ENCODE data around the gene GABBR2. TPM values are rescaled to one million over a fixed set of nuclear protein-coding genes. Genes with fewer than 3 reads are reported as not detected.

The GABBR2 gene
- total RNA-seq, 1 donor from 2014 or later = 0.74 TPM

DNA sequence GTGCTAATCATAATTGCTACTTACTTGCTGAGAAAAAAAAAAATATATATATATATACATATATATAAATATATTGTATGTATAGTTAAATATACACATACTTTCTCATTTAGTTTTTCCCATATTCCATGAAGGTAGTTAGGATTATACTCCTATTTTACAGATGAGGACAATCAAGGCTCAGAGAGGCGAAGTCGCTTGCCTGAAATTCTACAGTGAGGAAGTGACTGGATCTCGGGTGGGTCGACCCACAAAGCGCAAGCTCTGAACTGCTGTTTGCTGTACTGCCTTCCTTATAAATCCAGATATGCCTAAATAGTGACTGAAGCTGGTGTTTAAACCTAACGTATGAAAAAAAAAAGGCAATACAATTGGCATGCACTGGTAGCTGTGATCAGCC is 305.0 kb downstream of the GABBR2 start:
- Mint-ChIP-seq H3K27ac (no peak overlapping the region), H3K36me3 (no peaks in the 10 kb centered on the region), H3K4me1 (peaks cover 2% of the 10 kb centered on the region)

DNA sequence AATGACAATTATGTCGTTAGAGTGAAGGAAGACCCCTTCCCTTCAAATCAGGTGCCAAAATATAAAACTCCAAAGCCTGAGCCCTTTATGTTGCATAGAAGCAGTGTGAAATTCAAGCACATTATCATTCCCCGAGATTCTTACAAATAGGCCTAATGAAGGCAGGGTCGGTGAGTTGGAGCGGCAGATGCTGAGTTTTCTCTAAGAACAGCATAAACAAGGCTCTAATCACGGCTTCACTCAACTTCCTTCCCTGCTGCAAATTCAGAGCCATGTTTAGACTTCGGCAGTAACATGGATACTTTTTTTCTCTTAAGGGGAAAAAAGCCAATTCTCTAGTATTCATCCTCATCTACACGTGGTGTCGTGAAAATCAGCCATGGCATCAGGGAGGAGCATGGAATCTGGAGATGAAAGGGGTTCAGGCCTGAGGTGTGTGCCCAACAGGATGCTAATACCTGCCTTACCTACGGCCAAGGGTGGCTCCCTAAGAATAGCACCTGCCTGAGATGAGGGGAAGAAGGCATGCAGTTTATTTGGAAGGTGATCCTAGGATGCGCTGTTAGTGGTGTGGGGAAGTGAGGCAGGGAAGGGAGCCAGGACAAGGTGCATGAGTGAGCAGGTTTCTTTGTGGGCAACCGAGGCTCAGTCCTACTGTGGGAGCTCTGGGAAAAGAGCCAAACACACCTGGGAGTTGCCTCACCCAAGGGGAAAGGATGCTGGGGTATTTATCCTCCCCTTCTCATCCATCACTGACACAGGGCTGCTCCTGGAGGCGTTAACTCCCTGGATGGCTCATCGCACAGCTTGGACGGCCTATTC is 306.5 kb downstream of the GABBR2 start:
- Mint-ChIP-seq H3K4me1 (peaks cover 2% of the 10 kb centered on the region), H3K36me3 (no peaks in the 10 kb centered on the region), H3K27me3 (ENCODE audit: low read depth) (peaks cover 19% of the 10 kb centered on the region), H3K27ac (no peak overlapping the region), H3K4me3 (no peak overlapping the region), H3K9me3 (no peaks in the 10 kb centered on the region)
- no peak for TF ChIP-seq CTCF (IDR thresholded peaks at IDR 0.05; ENCODE audit: unreplicated experiment)
- no peak for DNase-seq (ENCODE audit: low spot score in 2 of 2, unreplicated experiment in 2 of 2)

More for the DNA sequence above, 305.0 kb downstream of the GABBR2 start:
- peaks cover 6% of the 10 kb centered on the region for H3K27me3 Mint-ChIP-seq (ENCODE audit: low read depth)
- DNase-seq (ENCODE audit: low spot score in 2 of 2, unreplicated experiment in 2 of 2) = no peak
- no peaks in the 10 kb centered on the region for H3K9me3 Mint-ChIP-seq
- H3K4me3 Mint-ChIP-seq = no peak overlapping the region
- no peak for TF ChIP-seq CTCF (IDR thresholded peaks at IDR 0.05; ENCODE audit: unreplicated experiment)

DNA sequence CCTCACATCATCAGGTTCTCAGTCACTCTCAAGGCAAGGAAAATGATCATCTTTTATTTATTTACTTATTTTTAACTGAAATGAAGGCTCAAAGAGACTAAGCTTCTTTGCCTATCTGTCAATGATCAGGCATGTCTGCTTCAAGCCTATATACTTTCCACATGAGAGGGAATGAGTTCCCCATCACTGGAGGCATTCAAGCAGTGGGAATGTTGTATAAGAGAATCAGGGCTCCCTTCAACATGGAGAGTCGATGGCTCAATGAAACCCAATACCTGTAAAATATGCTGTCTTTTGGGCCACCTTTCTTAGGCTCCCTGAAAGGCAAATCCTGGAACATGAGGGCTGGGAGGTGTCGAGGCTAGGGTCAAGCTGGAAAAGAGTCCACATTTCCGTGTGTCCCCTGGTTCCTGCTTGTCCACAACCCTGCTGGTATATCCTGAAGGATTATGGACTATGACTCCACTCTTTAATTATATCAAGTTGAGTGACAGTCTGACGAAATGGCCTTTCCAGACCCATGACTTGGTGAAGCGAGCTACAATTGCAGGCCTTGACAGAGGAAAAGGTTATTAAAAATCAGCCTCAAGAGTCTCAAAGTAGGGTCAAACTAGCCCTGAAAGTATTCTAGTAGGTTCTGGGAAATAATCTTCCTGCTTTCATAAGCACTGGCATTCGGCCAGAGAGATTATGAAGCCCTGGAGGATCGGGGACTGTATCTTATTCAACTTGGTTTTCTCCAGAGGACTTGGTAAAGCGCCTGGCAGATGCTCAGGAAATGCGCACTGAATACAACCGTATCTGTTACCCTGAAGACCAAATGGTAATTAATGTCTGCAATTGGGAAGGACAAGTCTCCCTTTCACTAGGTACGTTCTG is 307.4 kb downstream of the GABBR2 start:
- Mint-ChIP-seq H3K4me3 (no peak overlapping the region), H3K27ac (no peak overlapping the region), H3K27me3 (ENCODE audit: low read depth) (peaks cover 26% of the 10 kb centered on the region), H3K4me1 (peaks cover 2% of the 10 kb centered on the region), H3K36me3 (no peaks in the 10 kb centered on the region), H3K9me3 (no peaks in the 10 kb centered on the region)
- no peak for TF ChIP-seq CTCF (IDR thresholded peaks at IDR 0.05; ENCODE audit: unreplicated experiment)
- no peak for DNase-seq (ENCODE audit: low spot score in 2 of 2, unreplicated experiment in 2 of 2)

- peaks cover 2% of the 10 kb centered on the region for H3K4me1 Mint-ChIP-seq
- no peak for DNase-seq (ENCODE audit: low spot score in 2 of 2, unreplicated experiment in 2 of 2)
- H3K27ac Mint-ChIP-seq = no peak overlapping the region
- H3K36me3 Mint-ChIP-seq = no peaks in the 10 kb centered on the region
- H3K27me3 Mint-ChIP-seq (ENCODE audit: low read depth) = peaks cover 33% of the 10 kb centered on the region
- H3K4me3 Mint-ChIP-seq = no peak overlapping the region
- H3K9me3 Mint-ChIP-seq = no peaks in the 10 kb centered on the region
- no peak for TF ChIP-seq CTCF (IDR thresholded peaks at IDR 0.05; ENCODE audit: unreplicated experiment)
Measured at GRCh38 chr9:98399950-98400683, 308.6 kb downstream of the GABBR2 start.

DNA sequence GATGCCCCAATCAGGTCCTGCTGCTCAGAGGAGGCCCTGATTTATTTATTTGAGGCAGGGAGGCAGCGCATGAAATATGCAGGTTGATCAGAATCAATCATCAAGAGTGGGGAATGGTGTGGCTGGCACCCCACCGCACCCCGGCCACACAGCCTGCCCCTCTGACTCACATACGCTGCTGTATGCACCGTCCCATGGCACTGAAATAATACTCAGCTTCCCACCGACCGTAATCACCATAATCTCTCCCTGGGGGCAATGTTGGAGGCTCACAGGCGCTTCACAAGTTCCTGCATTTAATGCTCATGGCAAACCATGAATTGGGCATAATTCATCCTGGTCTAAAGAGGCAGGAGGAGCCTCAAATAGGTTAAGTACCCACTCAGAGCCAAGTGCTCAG is 312.1 kb downstream of the GABBR2 start:
- no peak for DNase-seq (ENCODE audit: low spot score in 2 of 2, unreplicated experiment in 2 of 2)
- TF ChIP-seq CTCF (IDR thresholded peaks at IDR 0.05; ENCODE audit: unreplicated experiment) = no peak
- H3K27me3 Mint-ChIP-seq (ENCODE audit: low read depth) = peaks cover 41% of the 10 kb centered on the region
- H3K9me3 Mint-ChIP-seq = peaks cover 5% of the 10 kb centered on the region
- H3K27ac Mint-ChIP-seq = no peak overlapping the region
- H3K36me3 Mint-ChIP-seq = no peaks in the 10 kb centered on the region
- H3K4me1 Mint-ChIP-seq = no peaks in the 10 kb centered on the region
- no peak overlapping the region for H3K4me3 Mint-ChIP-seq

Measured in mesothelial cell of epicardium (in vitro differentiated cells).